ENCODE data around the gene WDPCP. TPM values are rescaled to one million over a fixed set of nuclear protein-coding genes. Genes with fewer than 3 reads are reported as not detected.
"Not testable (repeated sequence)": the region's sequence is repeated elsewhere in the genome, so short reads cannot be mapped to it uniquely, and the experiment has no call there.

The WDPCP gene
- total RNA-seq, 3 donors from 2014 or later (not counting 1 experiment from before 2014, with no cell fraction given), result 22.0 to 23.7 (median 22.9) TPM

GRCh38 chr2:63186331-63186730 is 401.9 kb downstream of the WDPCP start:
- ATAC-seq (no peak), DNase-seq (no peak)
- Histone ChIP-seq H3K4me1 (ENCODE audit: control insufficient read depth, insufficient read depth, low read length) (no peaks in the 10 kb centered on the region), H3K36me3 (ENCODE audit: control insufficient read depth, insufficient read depth, low read length) (no peaks in the 10 kb centered on the region), H3K4me3 (ENCODE audit: low read length) (no peak overlapping the region), H3K9me3 (ENCODE audit: control insufficient read depth, insufficient read depth, low read length) (peaks cover 24% of the 10 kb centered on the region), H3K27ac (ENCODE audit: low read length) (no peak overlapping the region), H3K27me3 (ENCODE audit: control insufficient read depth, insufficient read depth, low read length) (no peaks in the 10 kb centered on the region)
- no peak for TF ChIP-seq CTCF (IDR thresholded peaks at IDR 0.05)
- no peak overlapping the region for H3K4me3 Mint-ChIP-seq
- WGBS (ENCODE audit: insufficient coverage), result 93% methylated on average over 3 of the region's 3 CpGs
- intact Hi-C loops (cut with micrococcal nuclease), result no loop called here
- peaks cover 20 to 33% of the 10 kb centered on the region in 2 donors for H3K9me3 Mint-ChIP-seq
- H3K4me1 Mint-ChIP-seq, result no peaks in the 10 kb centered on the region
- no peaks in the 10 kb centered on the region for H3K27me3 Mint-ChIP-seq (ENCODE audit: low read depth in 2 of 2)
- no peak overlapping the region for H3K27ac Mint-ChIP-seq
- H3K36me3 Mint-ChIP-seq, result peaks cover 38% of the 10 kb centered on the region

GRCh38 chr2:63163161-63163820 is 425.0 kb downstream of the WDPCP start:
- no peaks in the 10 kb centered on the region for H3K4me1 ChIP-seq (ENCODE audit: control insufficient read depth, insufficient read depth, low read length)
- no CpG with 5 or more reads among the region's 1 CpG for WGBS (ENCODE audit: insufficient coverage)

GRCh38 chr2:63159262-63159661 is 429.0 kb downstream of the WDPCP start:
- WGBS (ENCODE audit: insufficient coverage), result no CpG with 5 or more reads among the region's 1 CpG
- no peaks in the 10 kb centered on the region for H3K36me3 ChIP-seq (ENCODE audit: control insufficient read depth, insufficient read depth, low read length)
- Mint-ChIP-seq H3K9me3 (peaks cover 0 to 7% of the 10 kb centered on the region in 2 donors), H3K36me3 (peaks cover 2% of the 10 kb centered on the region), H3K4me1 (no peaks in the 10 kb centered on the region), H3K27ac (no peak overlapping the region), H3K27me3 (ENCODE audit: low read depth in 2 of 2) (no peaks in the 10 kb centered on the region), H3K4me3 (no peak overlapping the region)
- H3K27ac ChIP-seq (ENCODE audit: low read length), result no peak overlapping the region
- H3K9me3 ChIP-seq (ENCODE audit: control insufficient read depth, insufficient read depth, low read length), result no peaks in the 10 kb centered on the region
- no peaks in the 10 kb centered on the region for H3K4me1 ChIP-seq (ENCODE audit: control insufficient read depth, insufficient read depth, low read length)
- DNase-seq (no peak), ATAC-seq (no peak)
- no peak for TF ChIP-seq CTCF (IDR thresholded peaks at IDR 0.05)
- intact Hi-C loops (cut with micrococcal nuclease), result no loop called here
- no peak overlapping the region for H3K4me3 ChIP-seq (ENCODE audit: low read length)
- H3K27me3 ChIP-seq (ENCODE audit: control insufficient read depth, insufficient read depth, low read length), result no peaks in the 10 kb centered on the region

More at GRCh38 chr2:63163161-63163820, 425.0 kb downstream of the WDPCP start:
- no peak for ATAC-seq
- Mint-ChIP-seq H3K36me3 (peaks cover 21% of the 10 kb centered on the region), H3K27ac (no peak overlapping the region), H3K4me1 (no peaks in the 10 kb centered on the region), H3K27me3 (ENCODE audit: low read depth in 2 of 2) (no peaks in the 10 kb centered on the region), H3K9me3 (peaks cover 3 to 12% of the 10 kb centered on the region in 2 donors), H3K4me3 (no peak overlapping the region)
- DNase-seq, result no peak
- Histone ChIP-seq H3K4me3 (ENCODE audit: low read length) (no peak overlapping the region), H3K27ac (ENCODE audit: low read length) (no peak overlapping the region), H3K27me3 (ENCODE audit: control insufficient read depth, insufficient read depth, low read length) (no peaks in the 10 kb centered on the region), H3K9me3 (ENCODE audit: control insufficient read depth, insufficient read depth, low read length) (no peaks in the 10 kb centered on the region), H3K36me3 (ENCODE audit: control insufficient read depth, insufficient read depth, low read length) (no peaks in the 10 kb centered on the region)
- TF ChIP-seq CTCF (IDR thresholded peaks at IDR 0.05), result no peak
- intact Hi-C loops (cut with micrococcal nuclease), result no loop called here

GRCh38 chr2:63136683-63137082 is 451.6 kb downstream of the WDPCP start:
- H3K4me1 ChIP-seq (ENCODE audit: control insufficient read depth, insufficient read depth, low read length); H3K27ac Mint-ChIP-seq; intact Hi-C loops (cut with micrococcal nuclease); ATAC-seq; H3K27me3 Mint-ChIP-seq (ENCODE audit: low read depth in 2 of 2); H3K4me1 Mint-ChIP-seq; H3K27me3 ChIP-seq (ENCODE audit: control insufficient read depth, insufficient read depth, low read length); H3K27ac ChIP-seq (ENCODE audit: low read length); DNase-seq; H3K4me3 ChIP-seq (ENCODE audit: low read length); H3K36me3 ChIP-seq (ENCODE audit: control insufficient read depth, insufficient read depth, low read length); H3K4me3 Mint-ChIP-seq: not testable (repeated sequence)
- peaks cover 20% of the 10 kb centered on the region for H3K9me3 ChIP-seq (ENCODE audit: control insufficient read depth, insufficient read depth, low read length)
- Mint-ChIP-seq H3K9me3 (peaks cover 26 to 37% of the 10 kb centered on the region in 2 donors), H3K36me3 (peaks cover 53% of the 10 kb centered on the region)
